Erythroblast (primary cell): Measurements from ENCODE around the gene CIPC.

Experiments
- GATA1 ChIP-seq: IDR thresholded peaks from 2 replicates; pipeline ENCODE4 v1.6.1; 2011; ENCODE audit warnings: low read depth, mild to moderate bottlenecking, control low read depth, low read length, moderate library complexity
- POLR2A ChIP-seq: IDR thresholded peaks from 2 replicates; pipeline ENCODE4 v1.6.1; 2011; ENCODE audit warnings: mild to moderate bottlenecking, low read length

DNA sequence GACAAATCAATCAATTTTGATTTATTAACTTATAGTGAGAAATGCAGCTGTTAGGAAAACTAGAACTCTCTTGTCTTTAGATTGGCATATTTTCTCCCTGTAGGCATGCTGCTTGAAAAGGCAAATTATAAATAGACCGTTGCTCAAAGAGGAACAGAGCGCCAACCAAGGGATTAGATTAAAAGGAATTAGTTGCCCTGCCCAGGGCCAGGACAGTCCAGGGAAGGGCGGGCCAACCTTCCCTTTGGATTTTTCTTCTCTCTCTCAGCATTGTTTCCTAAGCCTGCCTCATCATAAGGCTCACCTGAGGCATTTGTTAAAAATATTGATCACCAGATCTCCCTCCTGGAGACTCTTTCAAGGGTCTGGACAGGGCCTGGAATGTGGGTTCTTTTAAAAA, 8.6 kb downstream of the CIPC start:
- no peak for TF ChIP-seq POLR2A
- no peak for TF ChIP-seq GATA1
